NK-92 (cell line): ENCODE results near the gene FBXO30.

Experiments used
- DNase-seq: peaks from one replicate; lab custom pipeline; 2025; ENCODE audit not compliant: unreplicated experiment; lab: John Stamatoyannopoulos, UW

The FBXO30 gene

GRCh38 chr6:145814501-145815308 is at the start of gene FBXO30:
Gene FBXO30 (minus strand): TSS chr6:145814795. CDS start chr6:145806405, 8,390 bp downstream.
- peak; percentile 13 for DNase-seq

- no peak for DNase-seq
Observed at GRCh38 chr6:145863988-145864616, 49.5 kb upstream of the FBXO30 start.

- no peak for DNase-seq
Observed at GRCh38 chr6:145863366-145863765, 48.8 kb upstream of the FBXO30 start.

- no peak for DNase-seq
Observed at GRCh38 chr6:145860562-145860961, 46.0 kb upstream of the FBXO30 start.

GRCh38 chr6:145850671-145851070 is 36.1 kb upstream of the FBXO30 start:
- DNase-seq, result no peak

- no peak for DNase-seq
Observed at GRCh38 chr6:145848541-145848940, 33.9 kb upstream of the FBXO30 start.

DNA sequence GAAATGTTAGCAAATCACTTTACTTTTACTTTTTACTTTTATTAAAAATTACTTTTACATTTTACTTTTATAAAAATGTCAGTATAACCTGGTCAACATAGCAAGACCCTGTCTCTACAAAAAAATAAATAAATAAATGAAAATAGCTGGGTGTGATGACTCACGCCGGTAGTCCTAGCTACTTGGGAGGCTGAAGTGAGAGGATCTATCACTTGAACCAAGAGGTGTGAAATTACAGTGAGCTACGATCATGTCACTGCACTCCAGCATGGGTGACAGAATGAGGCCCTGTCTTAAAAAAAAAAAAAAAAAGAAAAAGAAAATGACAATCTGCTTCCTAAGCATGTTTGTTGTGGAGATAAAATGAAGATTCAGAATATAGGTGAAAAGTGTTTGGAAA is 31.0 kb upstream of the FBXO30 start:
- no peak for DNase-seq

DNA sequence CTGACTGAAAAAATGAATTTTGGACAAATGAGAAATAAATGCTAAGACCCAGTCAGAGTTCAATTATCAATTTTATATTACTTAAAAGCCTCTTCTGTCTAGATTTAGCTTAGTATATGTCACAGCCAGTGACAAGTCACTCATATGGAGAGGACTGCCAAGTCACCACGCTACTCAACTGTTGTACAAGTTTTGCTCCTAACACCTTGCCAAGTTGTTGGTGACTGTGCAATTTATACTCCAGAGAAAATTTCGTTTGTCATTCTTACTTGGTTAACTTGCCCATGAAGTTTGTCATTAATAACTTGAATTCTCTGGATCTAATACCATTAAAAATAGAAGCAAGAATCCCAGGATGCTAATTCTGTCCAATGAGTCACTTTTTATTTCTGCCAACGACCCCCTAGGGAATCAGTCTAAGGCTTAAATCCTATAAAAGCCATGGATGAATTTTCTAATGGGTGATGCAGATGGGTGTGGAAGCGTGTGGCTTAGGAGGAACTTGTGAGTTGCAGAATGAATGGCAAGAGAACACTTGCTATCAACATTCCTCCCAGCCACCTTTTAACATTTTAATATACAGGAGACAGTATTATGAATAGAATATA is 30.4 kb upstream of the FBXO30 start:
- no peak for DNase-seq

DNA sequence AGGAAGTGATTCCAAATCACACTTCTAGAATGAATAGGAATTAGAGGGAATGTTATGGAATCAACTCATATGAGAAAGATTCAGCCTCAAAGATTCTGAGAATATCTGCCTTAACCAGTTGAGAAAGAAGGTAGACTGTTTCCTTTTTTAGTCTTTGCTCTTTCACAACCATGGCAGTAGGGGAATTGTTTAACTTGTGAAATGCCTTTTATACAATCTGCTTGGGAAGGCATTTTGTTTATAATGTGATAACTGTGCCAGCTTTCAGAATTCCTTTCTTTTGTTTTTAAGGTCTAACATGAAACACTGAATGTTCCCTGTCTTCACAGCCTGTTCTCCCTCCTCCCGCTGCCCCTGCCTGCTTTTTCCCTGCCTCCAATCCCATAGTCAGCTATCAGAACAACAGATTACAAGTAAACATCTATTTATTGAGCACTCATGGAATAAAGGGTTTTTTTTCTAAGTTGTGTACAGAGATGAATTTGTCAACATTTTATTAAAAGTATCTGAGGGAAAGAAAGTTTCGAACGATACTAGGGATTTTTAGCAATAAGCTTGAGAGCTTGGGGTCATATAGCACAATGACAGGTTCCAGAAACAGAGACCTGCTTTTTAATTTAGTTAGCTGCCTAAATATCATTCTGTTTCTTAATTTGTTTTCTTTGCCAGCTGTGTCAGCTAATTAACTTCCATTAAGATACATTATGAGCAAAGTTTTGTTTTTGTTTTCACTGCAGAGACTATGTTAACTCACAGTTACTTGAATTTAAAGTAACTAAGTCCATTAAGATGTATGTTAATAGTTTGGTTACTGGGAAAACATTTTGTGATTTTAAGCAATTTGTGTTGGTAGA is 28.3 kb upstream of the FBXO30 start:
- no peak for DNase-seq

DNA sequence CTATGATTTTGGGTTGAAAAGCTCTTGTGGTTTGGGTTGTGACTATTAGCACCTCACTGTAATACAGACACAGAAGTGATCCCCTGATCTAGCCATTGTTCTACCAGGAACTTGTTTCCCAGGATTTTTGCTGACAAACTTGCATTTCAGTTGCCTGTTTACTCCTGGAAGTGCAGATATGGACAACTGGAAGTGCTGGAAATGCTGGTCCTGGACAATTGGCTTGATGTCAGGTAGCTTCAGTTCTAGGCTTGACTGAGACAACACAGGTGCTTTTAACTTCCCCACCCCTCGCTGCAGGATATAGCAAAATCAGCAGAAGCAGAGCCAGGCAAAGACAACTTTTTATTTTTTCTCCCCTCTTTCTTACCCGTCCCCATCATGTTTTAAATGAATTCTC is 27.1 kb upstream of the FBXO30 start:
- no peak for DNase-seq

- no peak for DNase-seq
Observed at GRCh38 chr6:145839653-145840052, 25.1 kb upstream of the FBXO30 start.

GRCh38 chr6:145838305-145838704 is 23.7 kb upstream of the FBXO30 start:
- no peak for DNase-seq

DNA sequence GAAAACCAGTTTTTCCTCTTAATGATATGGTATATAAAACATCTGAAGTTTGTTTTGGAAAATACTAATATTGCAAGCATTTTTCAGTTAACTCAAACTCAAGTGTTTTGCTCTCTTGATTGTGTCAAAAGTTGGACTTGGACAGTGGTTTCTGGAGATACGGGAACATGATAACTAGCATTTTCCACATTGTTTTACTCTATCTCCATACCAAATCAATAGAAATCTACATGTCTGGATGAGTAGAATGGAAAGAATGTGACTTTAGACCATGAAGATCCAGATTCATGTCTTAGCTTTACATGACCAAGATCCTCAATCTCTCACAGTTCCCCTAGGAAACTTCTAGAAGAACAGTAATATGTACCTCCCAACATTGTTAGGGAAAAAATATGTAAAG is 22.2 kb upstream of the FBXO30 start:
- DNase-seq, result no peak

GRCh38 chr6:145836170-145836569 is 21.6 kb upstream of the FBXO30 start:
- no peak for DNase-seq

- DNase-seq, result no peak
Observed at GRCh38 chr6:145830612-145831011, 16.0 kb upstream of the FBXO30 start.

DNA sequence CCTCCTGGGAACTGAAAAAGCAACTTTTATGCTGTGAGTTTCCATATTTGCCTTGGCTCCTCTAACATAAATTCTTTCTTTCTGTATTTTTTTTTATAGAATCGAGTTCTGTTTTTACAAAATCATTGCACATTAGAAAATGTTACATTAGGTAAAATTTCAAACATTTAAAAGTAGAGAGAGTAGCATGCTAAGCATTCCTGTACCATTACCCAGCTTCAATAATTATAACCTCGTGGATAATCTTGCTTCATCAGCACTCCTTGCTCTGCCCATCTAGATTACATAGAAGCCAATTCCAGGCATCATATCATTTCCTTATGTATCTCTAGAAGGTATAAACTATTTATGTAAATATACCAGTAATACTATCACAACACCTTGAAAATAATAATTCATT is 15.4 kb upstream of the FBXO30 start:
- no peak for DNase-seq

GRCh38 chr6:145829102-145829501 is 14.5 kb upstream of the FBXO30 start:
- DNase-seq, result no peak

GRCh38 chr6:145824344-145824743 is 9.7 kb upstream of the FBXO30 start:
- no peak for DNase-seq

GRCh38 chr6:145823328-145823944 is 8.8 kb upstream of the FBXO30 start:
- DNase-seq, result no peak

DNA sequence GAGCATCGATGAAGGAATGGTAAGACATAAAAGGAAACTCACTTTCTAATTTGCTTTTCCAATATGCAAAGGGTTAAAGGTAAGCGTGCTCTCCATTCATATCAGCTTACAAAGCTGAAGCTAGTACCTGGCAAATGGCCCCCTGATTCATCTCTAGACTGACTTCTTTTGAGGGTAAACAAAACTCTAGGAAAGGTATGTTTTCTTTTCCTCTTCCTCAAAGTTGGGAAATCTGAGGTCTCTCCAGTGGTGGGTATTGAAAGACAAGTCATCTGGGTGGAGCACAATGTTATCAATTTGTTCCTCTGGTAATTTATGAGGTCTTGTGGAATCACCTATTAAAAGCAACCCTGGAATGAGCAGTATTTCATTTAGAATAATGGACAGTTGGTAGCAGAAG is 7.9 kb upstream of the FBXO30 start:
- no peak for DNase-seq

GRCh38 chr6:145819994-145820393 is 5.4 kb upstream of the FBXO30 start:
- DNase-seq, result no peak
